ENCODE data around the gene MLLT3.

DNA sequence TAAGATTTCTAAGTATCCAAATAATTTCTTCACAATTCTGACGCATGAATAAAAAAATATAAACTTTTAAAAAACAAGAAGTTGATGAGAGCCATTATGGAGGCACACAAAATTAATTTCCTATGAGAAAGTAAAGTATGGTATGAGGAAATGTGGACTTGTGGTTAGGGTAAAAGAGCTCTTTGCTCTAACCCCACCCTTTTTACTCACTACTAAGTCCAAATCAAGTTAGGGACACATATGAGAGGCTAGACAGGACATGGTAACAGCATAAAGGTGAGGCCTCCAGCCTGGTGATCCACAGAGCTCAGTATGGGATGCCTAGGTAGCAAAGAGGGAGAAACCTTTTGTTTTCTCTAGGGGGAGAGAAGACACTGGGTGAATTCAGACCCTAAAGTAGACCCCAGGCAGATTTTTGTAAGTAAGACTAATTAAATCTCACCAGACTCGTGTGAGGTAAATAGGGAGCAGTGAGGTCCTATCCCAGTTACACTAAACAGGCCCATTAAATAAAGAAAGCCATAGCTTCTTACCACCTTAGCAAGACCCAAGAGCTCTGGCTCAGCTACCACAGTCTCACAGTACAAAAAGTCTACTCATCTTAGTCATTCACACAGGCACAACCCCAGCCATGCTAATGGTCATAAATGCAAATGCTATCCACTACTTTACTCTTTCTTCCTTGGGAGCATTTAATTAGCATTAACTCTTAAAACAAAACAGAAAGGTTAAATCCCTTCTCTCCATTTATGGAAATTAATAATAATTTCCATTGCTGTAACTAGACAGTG, 42.6 kb downstream of the MLLT3 start:
- TF ChIP-seq, protein P1, sequence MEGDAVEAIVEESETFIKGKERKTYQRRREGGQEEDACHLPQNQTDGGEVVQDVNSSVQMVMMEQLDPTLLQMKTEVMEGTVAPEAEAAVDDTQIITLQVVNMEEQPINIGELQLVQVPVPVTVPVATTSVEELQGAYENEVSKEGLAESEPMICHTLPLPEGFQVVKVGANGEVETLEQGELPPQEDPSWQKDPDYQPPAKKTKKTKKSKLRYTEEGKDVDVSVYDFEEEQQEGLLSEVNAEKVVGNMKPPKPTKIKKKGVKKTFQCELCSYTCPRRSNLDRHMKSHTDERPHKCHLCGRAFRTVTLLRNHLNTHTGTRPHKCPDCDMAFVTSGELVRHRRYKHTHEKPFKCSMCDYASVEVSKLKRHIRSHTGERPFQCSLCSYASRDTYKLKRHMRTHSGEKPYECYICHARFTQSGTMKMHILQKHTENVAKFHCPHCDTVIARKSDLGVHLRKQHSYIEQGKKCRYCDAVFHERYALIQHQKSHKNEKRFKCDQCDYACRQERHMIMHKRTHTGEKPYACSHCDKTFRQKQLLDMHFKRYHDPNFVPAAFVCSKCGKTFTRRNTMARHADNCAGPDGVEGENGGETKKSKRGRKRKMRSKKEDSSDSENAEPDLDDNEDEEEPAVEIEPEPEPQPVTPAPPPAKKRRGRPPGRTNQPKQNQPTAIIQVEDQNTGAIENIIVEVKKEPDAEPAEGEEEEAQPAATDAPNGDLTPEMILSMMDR (IDR thresholded peaks at IDR 0.05; ENCODE audit: low read length) = no peak
- no peak for TF ChIP-seq EZH2 (optimal IDR thresholded peaks at IDR 0.05; ENCODE audit: low read depth, low read length)

All from MM.1S (cell line).